RWPE2 (cell line): ENCODE measurements around the gene SDK2.

Source experiments
- ATAC-seq: fragments of 200-7000 bp; cut with Tn5 transposase; 3 replicates; pipeline ENCODE4 v1.9.1; 2021; ENCODE audit warnings: low read depth
- DNase-seq: peaks from one replicate; pipeline ENCODE4 v3.0.0-alpha.2; 2020; ENCODE audit warnings: low spot score
- H3K27ac ChIP-seq: fragments of 450-650 bp; 2 replicates; pipeline ENCODE4 v1.5.1; 2017; ENCODE audit warnings: mild to moderate bottlenecking; ENCODE audit not compliant: poor library complexity, severe bottlenecking
- H3K27me3 ChIP-seq: fragments of 250-450 bp; sonication (Bioruptor Pico); 2 replicates; pipeline ENCODE4 v1.5.1; 2021; ENCODE audit warnings: mild to moderate bottlenecking, moderate library complexity; ENCODE audit not compliant: insufficient read depth, poor library complexity, severe bottlenecking
- H3K36me3 ChIP-seq: fragments of 250-450 bp; sonication (Bioruptor Pico); 2 replicates; pipeline ENCODE4 v1.5.1; 2020; ENCODE audit warnings: low read depth, mild to moderate bottlenecking, moderate library complexity
- H3K4me1 ChIP-seq: fragments of 250-450 bp; sonication (Bioruptor Pico); 2 replicates; pipeline ENCODE4 v1.5.1; 2021; ENCODE audit warnings: mild to moderate bottlenecking, moderate library complexity; ENCODE audit not compliant: insufficient read depth, poor library complexity, severe bottlenecking
- H3K4me3 ChIP-seq: fragments of 250-450 bp; sonication (Bioruptor Pico); 2 replicates; pipeline ENCODE4 v1.5.1; 2021; ENCODE audit warnings: mild to moderate bottlenecking, moderate library complexity; ENCODE audit not compliant: severe bottlenecking
- H3K9me3 ChIP-seq: fragments of 250-450 bp; sonication (Bioruptor Pico); 2 replicates; pipeline ENCODE4 v1.5.1; 2021; ENCODE audit warnings: mild to moderate bottlenecking, moderate library complexity; ENCODE audit not compliant: severe bottlenecking
- TF ChIP-seq, protein P1 (sequence below): fragments of 450-650 bp; IDR thresholded peaks from one replicate; pipeline ENCODE4 v1.5.1; 2017; ENCODE audit warnings: mild to moderate bottlenecking, moderate library complexity; ENCODE audit not compliant: poor library complexity, severe bottlenecking

The SDK2 gene

DNA sequence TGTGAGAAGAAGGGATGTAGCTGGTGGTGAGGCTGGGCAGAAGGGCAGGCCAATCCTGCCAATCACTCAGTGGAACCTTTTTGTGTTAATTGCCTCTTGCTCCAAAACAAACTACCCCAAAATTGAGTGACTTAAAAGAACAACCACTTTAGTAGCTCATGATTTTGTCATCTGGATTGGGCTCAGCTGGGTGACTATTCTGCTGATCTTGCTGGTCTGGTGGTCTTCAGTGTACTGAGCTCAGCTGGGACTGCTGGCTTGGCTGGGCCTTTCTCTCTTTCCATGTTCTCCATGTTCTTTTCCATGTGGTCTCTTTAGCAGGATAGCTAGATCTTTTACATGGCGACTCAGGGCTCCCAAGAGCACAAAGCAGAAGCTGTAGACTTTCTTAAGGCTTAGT lies 37.7 kb upstream of the SDK2 start:
- Histone ChIP-seq H3K4me3 (no peak overlapping the region), H3K4me1 (no peaks in the 10 kb centered on the region), H3K9me3 (no peaks in the 10 kb centered on the region), H3K27me3 (peaks cover 17% of the 10 kb centered on the region), H3K36me3 (no peaks in the 10 kb centered on the region), H3K27ac (no peak overlapping the region)
- ATAC-seq (no peak), DNase-seq (no peak)
- TF ChIP-seq, protein P1, sequence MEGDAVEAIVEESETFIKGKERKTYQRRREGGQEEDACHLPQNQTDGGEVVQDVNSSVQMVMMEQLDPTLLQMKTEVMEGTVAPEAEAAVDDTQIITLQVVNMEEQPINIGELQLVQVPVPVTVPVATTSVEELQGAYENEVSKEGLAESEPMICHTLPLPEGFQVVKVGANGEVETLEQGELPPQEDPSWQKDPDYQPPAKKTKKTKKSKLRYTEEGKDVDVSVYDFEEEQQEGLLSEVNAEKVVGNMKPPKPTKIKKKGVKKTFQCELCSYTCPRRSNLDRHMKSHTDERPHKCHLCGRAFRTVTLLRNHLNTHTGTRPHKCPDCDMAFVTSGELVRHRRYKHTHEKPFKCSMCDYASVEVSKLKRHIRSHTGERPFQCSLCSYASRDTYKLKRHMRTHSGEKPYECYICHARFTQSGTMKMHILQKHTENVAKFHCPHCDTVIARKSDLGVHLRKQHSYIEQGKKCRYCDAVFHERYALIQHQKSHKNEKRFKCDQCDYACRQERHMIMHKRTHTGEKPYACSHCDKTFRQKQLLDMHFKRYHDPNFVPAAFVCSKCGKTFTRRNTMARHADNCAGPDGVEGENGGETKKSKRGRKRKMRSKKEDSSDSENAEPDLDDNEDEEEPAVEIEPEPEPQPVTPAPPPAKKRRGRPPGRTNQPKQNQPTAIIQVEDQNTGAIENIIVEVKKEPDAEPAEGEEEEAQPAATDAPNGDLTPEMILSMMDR: no peak

DNA sequence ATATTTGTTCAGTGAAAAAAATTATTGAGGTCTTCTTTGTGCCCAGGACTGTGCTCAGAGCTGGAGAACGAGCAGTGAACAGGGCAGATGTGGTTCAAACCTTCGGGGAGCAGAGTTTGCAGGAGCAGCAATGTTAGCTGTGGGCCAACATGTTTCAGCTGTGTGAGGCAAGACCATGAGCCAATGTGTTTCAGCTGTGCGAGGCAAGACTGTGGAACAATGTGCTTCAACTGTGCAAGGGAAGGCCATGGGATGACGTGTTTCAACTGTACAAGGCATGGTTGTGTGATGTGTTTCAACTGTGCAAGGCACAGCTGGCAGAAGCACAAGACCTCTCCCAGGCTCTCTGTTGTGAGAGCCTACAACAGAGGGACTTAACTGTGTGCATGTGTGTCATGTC lies 35.2 kb upstream of the SDK2 start:
- Histone ChIP-seq H3K4me1 (no peaks in the 10 kb centered on the region), H3K27me3 (peaks cover 39% of the 10 kb centered on the region), H3K36me3 (no peaks in the 10 kb centered on the region), H3K4me3 (no peak overlapping the region), H3K27ac (no peak overlapping the region), H3K9me3 (no peaks in the 10 kb centered on the region)
- ATAC-seq (no peak), DNase-seq (no peak)
- TF ChIP-seq, protein P1: no peak

DNA sequence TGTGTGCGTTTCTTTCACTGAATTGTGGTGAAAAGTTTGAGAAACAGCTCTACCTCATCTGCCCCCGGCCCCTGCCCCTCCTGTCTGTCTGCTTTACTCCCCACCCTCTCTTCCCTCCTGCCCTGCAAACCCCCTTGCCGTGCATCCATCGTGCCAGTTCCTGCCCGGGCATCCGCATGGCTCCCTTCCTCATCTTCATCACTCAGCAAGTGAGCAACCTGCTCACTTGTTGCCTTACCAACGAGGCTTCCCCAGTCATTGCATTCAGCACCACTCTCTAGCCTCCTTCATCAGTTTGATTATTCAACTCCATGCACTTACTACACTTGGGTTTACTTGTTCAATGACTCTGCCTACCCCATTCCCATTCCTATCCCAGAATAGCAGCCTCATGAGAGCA lies 34.8 kb upstream of the SDK2 start:
- H3K4me3 ChIP-seq: no peak overlapping the region
- no peaks in the 10 kb centered on the region for H3K4me1 ChIP-seq
- ATAC-seq (no peak), DNase-seq (no peak)
- H3K36me3 ChIP-seq: no peaks in the 10 kb centered on the region
- no peak overlapping the region for H3K27ac ChIP-seq
- TF ChIP-seq, protein P1: no peak
- H3K27me3 ChIP-seq: peaks cover 43% of the 10 kb centered on the region
- no peaks in the 10 kb centered on the region for H3K9me3 ChIP-seq

DNA sequence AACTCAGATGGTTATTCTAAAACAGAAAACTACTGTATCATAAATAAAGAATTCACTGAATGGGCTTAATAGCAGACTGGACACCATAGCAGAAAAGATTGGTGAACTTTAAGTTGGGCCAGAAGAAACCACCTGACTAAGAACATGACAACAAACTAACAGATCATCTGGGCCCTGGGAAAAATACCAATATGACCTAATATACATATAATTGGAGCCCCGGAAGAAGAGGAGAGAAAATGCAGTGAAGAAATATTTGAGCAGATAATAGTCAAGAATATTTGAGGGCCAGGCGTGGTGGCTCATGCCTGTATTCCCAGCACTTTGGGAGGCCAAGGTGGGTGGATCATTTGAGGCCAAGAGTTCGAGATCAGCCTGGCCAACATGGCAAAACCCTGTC lies 25.5 kb upstream of the SDK2 start:
- ATAC-seq: no peak
- Histone ChIP-seq H3K4me1 (no peaks in the 10 kb centered on the region), H3K27me3 (peaks cover 14% of the 10 kb centered on the region), H3K4me3 (no peak overlapping the region), H3K27ac (no peak overlapping the region), H3K9me3 (no peaks in the 10 kb centered on the region), H3K36me3 (no peaks in the 10 kb centered on the region)
- DNase-seq: no peak
- TF ChIP-seq, protein P1: no peak

DNA sequence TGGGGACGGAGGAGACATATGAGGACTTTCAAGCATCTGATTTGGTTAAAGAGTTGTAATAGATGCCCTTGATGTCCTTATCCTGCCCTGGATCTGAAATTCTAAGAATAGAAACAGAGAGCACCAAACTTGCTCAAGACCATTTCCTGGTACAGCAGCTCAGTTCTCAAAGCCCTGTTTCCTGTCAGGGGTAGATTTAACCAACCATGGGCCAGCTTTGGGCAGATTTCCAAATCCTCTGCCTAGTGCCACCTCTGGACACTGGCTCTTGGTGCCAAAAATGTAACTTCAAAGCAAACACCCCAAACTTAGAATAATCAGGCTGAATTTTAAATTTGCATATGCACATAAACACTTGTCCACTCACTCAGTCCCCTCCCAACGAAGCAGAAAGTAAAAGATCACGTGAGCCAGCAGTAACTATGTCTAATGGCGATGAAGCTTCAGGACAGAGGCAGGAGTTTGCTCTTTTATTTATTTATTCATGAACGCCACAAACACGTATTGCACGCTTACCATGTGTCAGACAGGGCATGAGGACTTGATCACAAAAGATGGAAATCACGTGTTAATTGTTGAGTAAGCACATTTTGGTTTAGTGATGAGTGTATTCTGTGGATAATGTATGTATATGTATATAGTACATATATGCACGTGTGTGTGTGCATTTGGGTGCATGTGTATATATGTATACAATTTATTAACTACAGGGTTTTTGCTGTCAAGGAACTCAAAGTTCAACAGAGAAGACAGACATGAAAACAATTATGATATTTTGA lies 23.1 kb upstream of the SDK2 start:
- ATAC-seq (no peak), DNase-seq (no peak)
- Histone ChIP-seq H3K27me3 (peaks cover 14% of the 10 kb centered on the region), H3K4me1 (no peaks in the 10 kb centered on the region), H3K27ac (no peak overlapping the region), H3K36me3 (no peaks in the 10 kb centered on the region), H3K4me3 (no peak overlapping the region), H3K9me3 (no peaks in the 10 kb centered on the region)
- TF ChIP-seq, protein P1: no peak
